Caco-2 (cell line): Measurements from ENCODE around the gene CFAP99. TPM values are rescaled to one million over a fixed set of nuclear protein-coding genes. Genes with fewer than 3 reads are reported as not detected.

ENCODE experiments used
- BruUV-seq: library from RNA; stranded (reverse); fragments of 400-500 nt; replicated peaks from 2 replicates; lab custom pipeline; 2021; lab: Mats Ljungman, UMichigan
- CTCF ChIA-PET: fragments of 300-600 bp; sonication (Branson Sonifier 250); formaldehyde crosslinking; loops from one replicate; lab custom pipeline; 2022; ENCODE audit warnings: antibody characterized with exemption; lab: Charles Lee
- POLR2A ChIA-PET: fragments of 300-600 bp; sonication (Branson Sonifier 250); formaldehyde crosslinking; loops from one replicate; lab custom pipeline; 2022; ENCODE audit warnings: antibody characterized with exemption; lab: Charles Lee
- DNase-seq, 2 experiments: peaks; one replicate each; pipeline versions ENCODE4 v3.0.0 to v3.0.0-alpha.2; 2020 to 2022
- H3K27me3 ChIP-seq: replicated peaks from 2 replicates; pipeline ENCODE4 v1.6.0; 2011; ENCODE audit warnings: low read length; ENCODE audit not compliant: control insufficient read depth, insufficient read depth
- H3K36me3 ChIP-seq: 2 replicates; pipeline ENCODE4 v1.5.1; 2011; ENCODE audit warnings: low read length; ENCODE audit not compliant: control insufficient read depth, insufficient read depth
- H3K4me1 ChIP-seq: fragments of 250-450 bp; sonication (Bioruptor Pico); 2 replicates; pipeline ENCODE4 v1.5.1; 2020; ENCODE audit warnings: mild to moderate bottlenecking
- H3K4me3 ChIP-seq: 2 replicates; pipeline ENCODE4 v1.5.1; 2011; ENCODE audit warnings: low read depth, mild to moderate bottlenecking, control low read depth, low read length
- H3K9me3 ChIP-seq: fragments of 250-450 bp; sonication (Bioruptor Pico); 2 replicates; pipeline ENCODE4 v1.5.1; 2020; ENCODE audit warnings: mild to moderate bottlenecking, moderate library complexity
- H3K27ac Mint-ChIP-seq: one replicate; pipeline ENCODE4 v1.8.0; 2022; ENCODE audit warnings: mixed read lengths; ENCODE audit not compliant: unreplicated experiment
- H3K27me3 Mint-ChIP-seq: one replicate; pipeline ENCODE4 v1.8.0; 2022; ENCODE audit warnings: mixed read lengths; ENCODE audit not compliant: insufficient read depth, unreplicated experiment
- H3K36me3 Mint-ChIP-seq: one replicate; pipeline ENCODE4 v1.8.0; 2022; ENCODE audit warnings: mild to moderate bottlenecking, mixed read lengths; ENCODE audit not compliant: insufficient read depth, unreplicated experiment
- H3K4me1 Mint-ChIP-seq: one replicate; pipeline ENCODE4 v1.8.0; 2022; ENCODE audit warnings: low read depth, mixed read lengths; ENCODE audit not compliant: unreplicated experiment
- H3K4me3 Mint-ChIP-seq: one replicate; pipeline ENCODE4 v1.8.0; 2022; ENCODE audit warnings: mild to moderate bottlenecking, moderate library complexity, mixed read lengths; ENCODE audit not compliant: unreplicated experiment
- H3K9me3 Mint-ChIP-seq: one replicate; pipeline ENCODE4 v1.8.0; 2022; ENCODE audit warnings: mixed read lengths; ENCODE audit not compliant: unreplicated experiment
- intact Hi-C: fragments of 100-400 bp; cut with micrococcal nuclease; formaldehyde crosslinking; loops from one replicate; pipeline ENCODE4 v1.10.0; 2022; ENCODE audit not compliant: unreplicated experiment
- total RNA-seq: library from RNA; stranded (reverse); gene quantifications from 2 replicates; pipeline ENCODE4 v1.2.3, GENCODE V29; 2022
- TF ChIP-seq, protein P1 (sequence below), 2 experiments: fragments of 200-600 bp in 1 of 2; IDR thresholded peaks; 1 replicate in 1 of 2; 2 replicates in 1 of 2; pipeline versions ENCODE4 v1.5.1 to v1.8.0; 2011 to 2022; ENCODE audit warnings: antibody characterized with exemption in 1 of 2, control low read depth in 1 of 2, inconsistent platforms in 1 of 2, low read depth in 1 of 2, low read length in 1 of 2, mild to moderate bottlenecking in 1 of 2, moderate library complexity in 1 of 2; ENCODE audit not compliant: insufficient read depth in 1 of 2, severe bottlenecking in 1 of 2, unreplicated experiment in 1 of 2

Gene CFAP99
- total RNA-seq, 1 experiment from 2014 or later = not detected

- Histone ChIP-seq H3K4me1 (no peaks in the 10 kb centered on the region; the same call in 1 of the 2 replicates), H3K36me3 (no peaks in the 10 kb centered on the region), H3K4me3 (no peak overlapping the region), H3K27me3 (no peaks in the 10 kb centered on the region), H3K9me3 (no peaks in the 10 kb centered on the region)
- Mint-ChIP-seq H3K4me3 (no peak overlapping the region), H3K9me3 (no peaks in the 10 kb centered on the region), H3K4me1 (peaks cover 21% of the 10 kb centered on the region), H3K27ac (no peak overlapping the region), H3K27me3 (no peaks in the 10 kb centered on the region), H3K36me3 (peaks cover 43% of the 10 kb centered on the region)
- no TSS peak for BruUV-seq
- CTCF ChIA-PET = no interaction called here
- DNase-seq = no peak
- POLR2A ChIA-PET = interaction anchor here (0.6 kb wide), 1 partner anchor 17 kb away, joined by 4 read pairs; the partner anchor contains the start of gene RNF4
- intact Hi-C loops = no loop called here
- TF ChIP-seq, protein P1, sequence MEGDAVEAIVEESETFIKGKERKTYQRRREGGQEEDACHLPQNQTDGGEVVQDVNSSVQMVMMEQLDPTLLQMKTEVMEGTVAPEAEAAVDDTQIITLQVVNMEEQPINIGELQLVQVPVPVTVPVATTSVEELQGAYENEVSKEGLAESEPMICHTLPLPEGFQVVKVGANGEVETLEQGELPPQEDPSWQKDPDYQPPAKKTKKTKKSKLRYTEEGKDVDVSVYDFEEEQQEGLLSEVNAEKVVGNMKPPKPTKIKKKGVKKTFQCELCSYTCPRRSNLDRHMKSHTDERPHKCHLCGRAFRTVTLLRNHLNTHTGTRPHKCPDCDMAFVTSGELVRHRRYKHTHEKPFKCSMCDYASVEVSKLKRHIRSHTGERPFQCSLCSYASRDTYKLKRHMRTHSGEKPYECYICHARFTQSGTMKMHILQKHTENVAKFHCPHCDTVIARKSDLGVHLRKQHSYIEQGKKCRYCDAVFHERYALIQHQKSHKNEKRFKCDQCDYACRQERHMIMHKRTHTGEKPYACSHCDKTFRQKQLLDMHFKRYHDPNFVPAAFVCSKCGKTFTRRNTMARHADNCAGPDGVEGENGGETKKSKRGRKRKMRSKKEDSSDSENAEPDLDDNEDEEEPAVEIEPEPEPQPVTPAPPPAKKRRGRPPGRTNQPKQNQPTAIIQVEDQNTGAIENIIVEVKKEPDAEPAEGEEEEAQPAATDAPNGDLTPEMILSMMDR (IDR thresholded peaks at IDR 0.05; ENCODE audit: insufficient read depth in 1 of 2, low read depth in 1 of 2, low read length in 1 of 2, severe bottlenecking in 1 of 2, unreplicated experiment in 1 of 2) = no peak
Measured at GRCh38 chr4:2485956-2486355, 67.2 kb downstream of the CFAP99 start.

DNA sequence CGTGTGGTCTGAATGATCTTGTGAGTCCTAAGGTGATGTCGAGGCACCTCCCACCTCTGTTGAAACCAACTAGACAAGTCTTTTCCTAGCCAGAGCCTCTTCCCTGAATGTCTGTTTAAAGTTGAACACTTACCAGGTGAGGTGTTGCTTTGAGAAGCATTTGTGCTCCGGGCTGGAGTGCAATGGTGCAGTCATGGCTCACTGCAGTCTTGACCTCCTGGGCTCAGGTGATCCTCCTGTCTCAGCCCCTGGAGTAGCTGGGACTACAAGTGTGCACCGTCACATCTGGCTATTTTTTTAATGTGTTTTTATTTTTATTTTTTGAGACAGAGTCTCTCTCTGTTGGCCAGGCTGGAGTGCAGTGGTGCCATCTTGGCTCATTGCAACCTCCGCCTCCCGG is 68.2 kb downstream of the CFAP99 start:
- no TSS peak for BruUV-seq
- ChIA-PET CTCF (no interaction called here), POLR2A (no interaction called here)
- peaks cover 21% of the 10 kb centered on the region for H3K4me1 Mint-ChIP-seq
- no peak overlapping the region for H3K4me3 Mint-ChIP-seq
- H3K36me3 ChIP-seq = no peaks in the 10 kb centered on the region
- no peaks in the 10 kb centered on the region for H3K27me3 Mint-ChIP-seq
- intact Hi-C loops = no loop called here
- no peak for DNase-seq
- H3K27me3 ChIP-seq = no peaks in the 10 kb centered on the region
- no peaks in the 10 kb centered on the region for H3K9me3 Mint-ChIP-seq
- peaks cover 47% of the 10 kb centered on the region for H3K36me3 Mint-ChIP-seq
- no peak overlapping the region for H3K4me3 ChIP-seq
- no peak overlapping the region for H3K27ac Mint-ChIP-seq
- no peaks in the 10 kb centered on the region for H3K9me3 ChIP-seq
- H3K4me1 ChIP-seq = no peaks in the 10 kb centered on the region
- TF ChIP-seq, protein P1 (IDR thresholded peaks at IDR 0.05; ENCODE audit: insufficient read depth in 1 of 2, low read depth in 1 of 2, low read length in 1 of 2, severe bottlenecking in 1 of 2, unreplicated experiment in 1 of 2) = no peak

- H3K27ac Mint-ChIP-seq = no peak overlapping the region
- H3K9me3 Mint-ChIP-seq = no peaks in the 10 kb centered on the region
- H3K4me1 ChIP-seq = no peaks in the 10 kb centered on the region
- no TSS peak for BruUV-seq
- POLR2A ChIA-PET = no interaction called here
- H3K36me3 Mint-ChIP-seq = peaks cover 54% of the 10 kb centered on the region
- no peaks in the 10 kb centered on the region; the same call in 1 of the 2 replicates for H3K36me3 ChIP-seq
- H3K4me3 Mint-ChIP-seq = no peak overlapping the region
- no peak overlapping the region for H3K4me3 ChIP-seq
- no peak for DNase-seq
- H3K27me3 Mint-ChIP-seq = no peaks in the 10 kb centered on the region
- H3K9me3 ChIP-seq = no peaks in the 10 kb centered on the region
- H3K4me1 Mint-ChIP-seq = peaks cover 21% of the 10 kb centered on the region
- CTCF ChIA-PET = no interaction called here
- H3K27me3 ChIP-seq = no peaks in the 10 kb centered on the region
- intact Hi-C loops = no loop called here
- TF ChIP-seq, protein P1 (IDR thresholded peaks at IDR 0.05; ENCODE audit: insufficient read depth in 1 of 2, low read depth in 1 of 2, low read length in 1 of 2, severe bottlenecking in 1 of 2, unreplicated experiment in 1 of 2) = no peak
Measured at GRCh38 chr4:2487632-2488031, 68.9 kb downstream of the CFAP99 start.
